ENCODE results near the gene ST8SIA6. TPM values are rescaled to one million over a fixed set of nuclear protein-coding genes. Genes with fewer than 3 reads are reported as not detected.

Gene ST8SIA6
- total RNA-seq, 1 donor from 2014 or later = not detected

- no peak for DNase-seq
- intact Hi-C loops (cut with micrococcal nuclease) = loop anchor here (5.0 kb wide), 1 partner anchor 135 kb away; no protein-coding TSS in a partner anchor
- Mint-ChIP-seq H3K4me3 (no peak overlapping the region), H3K27me3 (peaks cover 18% of the 10 kb centered on the region), H3K27ac (no peak overlapping the region), H3K36me3 (ENCODE audit: low read depth) (no peaks in the 10 kb centered on the region), H3K9me3 (no peaks in the 10 kb centered on the region), H3K4me1 (peaks cover 5% of the 10 kb centered on the region)
Measured at GRCh38 chr10:17292375-17292774, 162.0 kb downstream of the ST8SIA6 start.

- Mint-ChIP-seq H3K4me3 (no peak overlapping the region), H3K27ac (no peak overlapping the region), H3K9me3 (no peaks in the 10 kb centered on the region), H3K27me3 (peaks cover 21% of the 10 kb centered on the region), H3K36me3 (ENCODE audit: low read depth) (no peaks in the 10 kb centered on the region), H3K4me1 (peaks cover 5% of the 10 kb centered on the region)
- intact Hi-C loops (cut with micrococcal nuclease) = loop anchor here (5.0 kb wide), 1 partner anchor 137 kb away; no protein-coding TSS in a partner anchor
- peak; percentile 60 for DNase-seq
Measured at GRCh38 chr10:17290226-17290625, 164.2 kb downstream of the ST8SIA6 start.

GRCh38 chr10:17289763-17290162 lies 164.6 kb downstream of the ST8SIA6 start:
- no peak overlapping the region for H3K27ac Mint-ChIP-seq
- intact Hi-C loops (cut with micrococcal nuclease) = loop anchor here (5.0 kb wide), 1 partner anchor 138 kb away; no protein-coding TSS in a partner anchor
- DNase-seq = no peak
- H3K4me3 Mint-ChIP-seq = no peak overlapping the region
- H3K36me3 Mint-ChIP-seq (ENCODE audit: low read depth) = no peaks in the 10 kb centered on the region
- H3K27me3 Mint-ChIP-seq = peaks cover 21% of the 10 kb centered on the region
- H3K4me1 Mint-ChIP-seq = peaks cover 5% of the 10 kb centered on the region
- H3K9me3 Mint-ChIP-seq = no peaks in the 10 kb centered on the region

- Mint-ChIP-seq H3K27ac (no peak overlapping the region), H3K36me3 (ENCODE audit: low read depth) (no peaks in the 10 kb centered on the region), H3K27me3 (peaks cover 21% of the 10 kb centered on the region), H3K9me3 (peaks cover 3% of the 10 kb centered on the region), H3K4me3 (no peak overlapping the region), H3K4me1 (peaks cover 5% of the 10 kb centered on the region)
- intact Hi-C loops (cut with micrococcal nuclease) = no loop called here
- DNase-seq = no peak
Measured at GRCh38 chr10:17286562-17287550, 167.5 kb downstream of the ST8SIA6 start.

GRCh38 chr10:17282311-17282710 lies 172.1 kb downstream of the ST8SIA6 start:
- Mint-ChIP-seq H3K9me3 (peaks cover 8% of the 10 kb centered on the region), H3K27me3 (peaks cover 2% of the 10 kb centered on the region), H3K36me3 (ENCODE audit: low read depth) (no peaks in the 10 kb centered on the region), H3K4me1 (no peaks in the 10 kb centered on the region), H3K27ac (no peak overlapping the region), H3K4me3 (no peak overlapping the region)
- no peak for DNase-seq
- intact Hi-C loops (cut with micrococcal nuclease) = no loop called here

GRCh38 chr10:17278607-17279240 lies 175.7 kb downstream of the ST8SIA6 start:
- intact Hi-C loops (cut with micrococcal nuclease) = no loop called here
- no peak overlapping the region for H3K27ac Mint-ChIP-seq
- H3K9me3 Mint-ChIP-seq = peaks cover 8% of the 10 kb centered on the region
- no peaks in the 10 kb centered on the region for H3K36me3 Mint-ChIP-seq (ENCODE audit: low read depth)
- DNase-seq = no peak
- H3K4me1 Mint-ChIP-seq = peaks cover 2% of the 10 kb centered on the region
- peaks cover 2% of the 10 kb centered on the region for H3K27me3 Mint-ChIP-seq
- no peak overlapping the region for H3K4me3 Mint-ChIP-seq

GRCh38 chr10:17276756-17277424 lies 177.5 kb downstream of the ST8SIA6 start:
- intact Hi-C loops (cut with micrococcal nuclease) = no loop called here
- peaks cover 3% of the 10 kb centered on the region for H3K4me1 Mint-ChIP-seq
- no peak overlapping the region for H3K27ac Mint-ChIP-seq
- H3K9me3 Mint-ChIP-seq = peaks cover 5% of the 10 kb centered on the region
- H3K27me3 Mint-ChIP-seq = peaks cover 2% of the 10 kb centered on the region
- H3K36me3 Mint-ChIP-seq (ENCODE audit: low read depth) = no peaks in the 10 kb centered on the region
- DNase-seq = no peak
- H3K4me3 Mint-ChIP-seq = no peak overlapping the region

- H3K9me3 Mint-ChIP-seq = no peaks in the 10 kb centered on the region
- H3K27me3 Mint-ChIP-seq = peaks cover 5% of the 10 kb centered on the region
- peaks cover 3% of the 10 kb centered on the region for H3K4me1 Mint-ChIP-seq
- no peaks in the 10 kb centered on the region for H3K36me3 Mint-ChIP-seq (ENCODE audit: low read depth)
- intact Hi-C loops (cut with micrococcal nuclease) = no loop called here
- DNase-seq = no peak
- H3K27ac Mint-ChIP-seq = no peak overlapping the region
- H3K4me3 Mint-ChIP-seq = no peak overlapping the region
Measured at GRCh38 chr10:17273403-17273802, 181.0 kb downstream of the ST8SIA6 start.

GRCh38 chr10:17272648-17273047 lies 181.7 kb downstream of the ST8SIA6 start:
- H3K27ac Mint-ChIP-seq = no peak overlapping the region
- no peaks in the 10 kb centered on the region for H3K36me3 Mint-ChIP-seq (ENCODE audit: low read depth)
- intact Hi-C loops (cut with micrococcal nuclease) = no loop called here
- peaks cover 5% of the 10 kb centered on the region for H3K27me3 Mint-ChIP-seq
- no peak overlapping the region for H3K4me3 Mint-ChIP-seq
- peaks cover 3% of the 10 kb centered on the region for H3K4me1 Mint-ChIP-seq
- H3K9me3 Mint-ChIP-seq = no peaks in the 10 kb centered on the region
- no peak for DNase-seq

Other genes with a start within 250 kb of the ST8SIA6 start
- 178 and 182 TPM in 2 replicates for gene VIM, start 226.4 kb downstream of the ST8SIA6 start, total RNA-seq
- gene HACD1, start 162.8 kb upstream of the ST8SIA6 start, total RNA-seq = 1.1 and 1.2 TPM in 2 replicates
- 22.2 and 25.0 TPM in 2 replicates for gene STAM, start 189.6 kb upstream of the ST8SIA6 start, total RNA-seq